ENCODE data around the gene NTHL1.

NTHL1 gene

GRCh38 chr16:1991948-1992703 is 55.5 kb downstream of the NTHL1 start:
- DNase-seq (ENCODE audit: low read depth) = no peak

DNA sequence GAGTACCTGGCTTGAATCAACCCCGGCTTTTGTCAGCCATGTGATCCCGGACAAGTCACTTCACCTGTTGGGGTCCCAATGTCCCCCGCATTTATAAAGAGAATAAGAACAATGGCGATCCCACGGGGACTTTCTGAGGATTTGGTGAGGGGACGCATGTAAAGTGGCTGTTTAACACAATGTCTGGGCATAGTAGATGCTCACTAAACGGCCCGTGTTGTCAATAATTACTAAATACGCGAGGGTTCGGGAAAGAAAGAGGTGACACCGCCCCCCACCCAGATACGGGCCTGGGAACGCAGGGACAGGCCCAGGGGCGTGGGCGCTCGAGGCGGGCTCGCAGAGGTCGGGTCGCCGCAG is 56.1 kb downstream of the NTHL1 start:
- DNase-seq (ENCODE audit: low read depth) = no peak

DNA sequence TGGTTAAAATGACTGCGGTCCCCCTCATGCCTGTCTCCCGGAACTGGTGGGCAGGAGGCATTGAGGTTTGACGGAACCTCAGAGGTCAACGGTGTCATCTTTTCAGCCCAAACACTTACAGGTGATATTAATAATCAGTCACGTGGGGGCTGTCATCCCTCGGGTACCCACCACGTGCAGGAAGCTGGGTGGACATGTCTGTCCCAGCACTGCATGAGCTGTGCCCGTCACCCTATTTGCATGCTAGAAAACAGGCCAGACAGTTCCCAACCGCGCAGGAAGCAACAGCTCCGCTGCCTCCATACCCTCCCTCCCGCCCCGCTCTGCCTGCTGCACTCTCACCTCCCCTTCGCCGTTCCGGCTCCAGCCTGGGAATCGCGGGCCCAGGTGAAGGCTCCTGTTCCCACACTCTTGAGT is 56.5 kb downstream of the NTHL1 start:
- no peak for DNase-seq (ENCODE audit: low read depth)

DNA sequence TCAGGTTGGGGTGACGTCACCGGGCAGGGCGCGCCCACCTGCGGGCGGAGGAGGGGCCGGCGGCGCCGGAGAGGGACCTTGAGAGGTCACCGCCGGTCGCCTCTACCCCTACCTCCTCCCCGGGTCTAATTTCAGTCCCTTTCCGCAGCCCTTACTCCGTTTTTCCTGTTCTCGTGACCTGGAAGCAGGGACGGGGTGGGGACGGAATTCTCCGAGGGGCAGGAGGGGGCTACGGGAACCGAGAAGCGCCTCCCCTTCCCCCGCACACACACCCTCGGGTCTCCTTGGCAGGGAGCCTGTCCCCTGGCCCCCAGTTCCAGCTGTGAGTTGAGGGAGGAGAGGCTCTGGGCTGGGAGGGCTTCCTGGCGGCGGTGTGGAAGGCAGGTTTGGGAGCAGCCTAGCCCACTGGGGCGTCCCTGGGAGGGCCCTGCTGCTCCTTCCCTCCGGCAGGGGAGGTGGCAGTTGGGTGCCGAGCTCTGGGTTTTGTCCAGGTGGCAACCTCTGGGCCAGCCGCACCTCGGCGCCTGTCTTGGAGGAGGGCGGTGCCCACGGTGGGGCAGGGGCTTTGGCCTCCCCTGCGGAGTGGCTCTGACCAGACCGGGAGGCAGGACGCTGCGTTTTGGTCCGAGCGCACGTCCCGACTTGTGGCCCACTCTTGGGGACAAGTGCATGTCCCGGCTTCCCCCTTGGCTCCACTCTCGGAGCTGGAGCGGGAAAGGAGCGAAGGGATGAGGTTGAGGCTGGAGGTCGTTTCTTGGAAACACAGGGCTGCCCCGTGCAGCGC is 57.1 kb downstream of the NTHL1 start:
- DNase-seq (ENCODE audit: low read depth) = no peak

GRCh38 chr16:1990101-1990350 is 57.6 kb downstream of the NTHL1 start:
- no peak for DNase-seq (ENCODE audit: low read depth)
